GM21576 (cell line): ENCODE measurements around the gene SAT2.
A peak's percentile ranks its signal among the peaks of the same experiment; 100 is the strongest.
"Not testable (repeated sequence)": the region's sequence is repeated elsewhere in the genome, so short reads cannot be mapped to it uniquely, and the experiment has no call there.

Experiments
- ATAC-seq: cut with Tn5 transposase; IDR thresholded peaks from one replicate; pipeline ENCODE4 v1.9.1; 2021; ENCODE audit warnings: mild to moderate bottlenecking, moderate library complexity; ENCODE audit not compliant: unreplicated experiment

SAT2 gene

DNA sequence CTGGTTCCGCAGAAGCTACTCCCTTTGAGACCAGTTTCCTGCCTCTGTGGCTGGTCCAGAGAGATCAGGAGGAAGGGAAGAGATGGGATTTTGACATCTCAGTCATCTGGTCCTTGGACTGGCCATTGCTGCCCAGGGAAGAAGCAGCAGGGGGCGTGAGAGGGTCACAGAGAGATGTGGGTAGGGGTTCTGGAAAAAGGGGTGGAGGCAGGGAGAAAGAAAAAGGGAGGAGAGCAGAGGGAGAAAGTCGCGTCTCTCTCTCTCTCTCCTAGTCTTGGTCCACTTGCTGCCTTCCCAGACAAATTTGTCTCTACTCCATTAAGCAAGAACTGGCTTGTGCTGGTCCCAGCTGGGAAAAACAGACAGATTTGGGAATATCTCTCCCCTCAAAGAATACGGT, 6.8 kb upstream of the SAT2 start:
- ATAC-seq, result no peak

DNA sequence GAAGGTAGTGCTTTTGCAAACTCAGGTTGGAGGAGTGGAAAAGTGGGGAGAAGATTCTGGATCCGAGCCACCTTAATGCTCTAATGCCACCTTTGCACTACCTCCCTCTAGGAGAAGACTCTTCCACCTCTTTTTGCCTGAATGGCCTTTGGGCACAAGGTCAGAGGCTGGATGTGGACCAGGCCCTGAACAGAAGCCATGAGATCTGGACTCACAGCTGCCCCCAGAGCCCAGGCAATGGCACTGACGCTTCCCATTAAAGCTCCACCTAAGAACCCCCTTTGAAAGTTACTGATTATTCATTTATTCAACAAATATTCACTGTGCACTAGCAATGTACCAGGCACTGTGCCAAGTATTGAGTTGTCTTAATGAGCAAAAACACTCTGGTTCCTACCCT, 5.5 kb upstream of the SAT2 start:
- ATAC-seq, result no peak

DNA sequence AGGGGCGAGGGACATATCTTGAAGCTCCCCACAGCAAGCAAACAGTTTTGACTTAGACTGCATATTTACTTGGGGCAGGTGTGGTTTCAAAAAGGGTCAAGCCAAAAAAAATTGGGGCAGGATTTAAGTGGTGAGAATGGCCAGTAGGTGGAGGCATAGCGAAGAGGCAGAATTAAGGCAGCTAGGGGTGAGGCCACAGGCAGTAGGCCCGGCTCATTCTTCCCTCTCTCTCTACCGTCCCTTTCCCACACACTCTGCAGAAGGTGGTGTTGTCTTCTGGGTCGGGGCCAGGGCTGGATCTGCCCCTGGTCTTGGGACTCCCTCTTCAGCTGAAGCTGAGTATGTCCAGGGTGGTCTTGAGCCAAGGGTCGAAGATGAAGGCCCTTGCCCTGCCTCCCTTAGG, 4.9 kb upstream of the SAT2 start:
- ATAC-seq, result no peak

DNA sequence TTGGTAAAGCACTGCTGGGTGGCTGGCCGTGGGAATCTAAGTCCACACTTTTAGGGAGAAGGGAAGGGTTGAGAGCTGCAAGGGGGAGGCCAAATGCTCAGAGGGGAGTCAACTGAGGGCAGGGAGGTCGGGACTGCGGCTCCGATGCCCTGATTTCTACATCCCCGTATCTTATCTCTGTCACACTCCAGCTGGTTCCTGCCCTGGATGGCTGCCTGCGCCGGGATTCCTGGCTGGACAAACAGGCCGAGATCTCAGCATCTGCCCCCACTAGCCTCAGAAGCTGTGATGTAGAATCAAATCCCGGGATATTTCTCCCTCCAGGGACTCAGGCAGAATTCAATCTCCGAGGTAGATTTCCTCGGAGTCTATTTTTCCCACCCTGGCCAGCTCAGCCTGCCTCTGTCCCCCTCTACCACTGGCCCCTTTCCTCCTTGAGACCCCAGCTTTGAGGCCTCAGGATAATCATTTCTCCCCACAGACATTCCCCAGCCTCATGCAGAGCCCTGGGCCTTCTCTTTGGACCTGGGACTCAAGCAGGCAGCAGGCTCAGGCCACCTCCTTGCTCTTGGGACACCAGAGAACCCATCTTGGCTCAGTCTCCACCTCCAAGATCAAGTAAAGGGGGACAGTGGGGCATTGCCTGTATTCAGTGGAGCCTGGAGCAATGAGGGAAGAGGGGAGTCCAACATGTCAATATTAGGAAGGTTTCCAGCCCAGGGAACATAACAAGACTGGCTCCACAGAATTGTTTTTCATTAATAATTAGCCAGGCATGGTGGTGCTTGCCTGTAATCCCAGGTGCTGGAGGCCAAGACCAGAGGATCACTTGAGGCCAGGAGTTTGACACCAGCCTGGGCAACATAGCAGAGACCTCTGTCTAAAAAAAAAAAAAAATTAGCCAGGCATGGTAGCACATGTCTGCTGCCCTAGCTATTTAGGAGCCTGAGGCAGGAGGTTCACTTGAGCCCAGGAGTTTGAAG, 4.1 kb upstream of the SAT2 start:
- ATAC-seq, result no peak

DNA sequence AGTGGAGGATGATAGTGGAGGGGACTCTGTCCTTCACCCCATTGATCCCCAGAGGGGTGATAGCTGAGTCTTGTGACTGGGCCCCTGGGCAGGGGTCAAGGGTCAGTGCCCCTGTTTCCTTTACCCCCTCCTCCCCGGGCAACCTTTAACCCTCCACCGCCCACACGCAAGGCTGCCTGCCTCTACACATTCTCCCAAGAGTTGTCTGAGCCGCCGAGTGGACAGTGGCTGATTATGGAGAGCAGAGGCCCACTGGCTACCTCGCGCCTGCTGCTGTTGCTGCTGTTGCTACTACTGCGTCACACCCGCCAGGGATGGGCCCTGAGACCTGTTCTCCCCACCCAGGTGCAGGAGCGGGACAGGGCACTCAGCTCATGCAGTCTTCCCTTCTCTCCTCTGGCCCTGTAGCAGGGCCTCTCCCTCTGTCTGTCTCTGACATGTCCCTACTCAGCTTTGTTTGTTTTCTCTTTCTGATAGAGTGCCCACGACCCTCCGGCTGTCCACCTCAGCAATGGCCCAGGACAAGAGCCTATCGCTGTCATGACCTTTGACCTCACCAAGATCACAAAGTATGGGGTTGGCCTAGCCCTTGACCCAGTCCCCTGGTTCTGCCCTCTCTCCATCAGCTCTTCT, 2.4 kb upstream of the SAT2 start, which contains the start of gene SHBG:
Gene SHBG, plus strand, starts transcription at position 197 of the 633 bp plus-strand sequence. Its CDS starts 38 bp downstream, at position 235.
- no peak for ATAC-seq

- ATAC-seq, result no peak
Observed at GRCh38 chr17:7626956-7627249, 718 bp downstream of the SAT2 start.

DNA sequence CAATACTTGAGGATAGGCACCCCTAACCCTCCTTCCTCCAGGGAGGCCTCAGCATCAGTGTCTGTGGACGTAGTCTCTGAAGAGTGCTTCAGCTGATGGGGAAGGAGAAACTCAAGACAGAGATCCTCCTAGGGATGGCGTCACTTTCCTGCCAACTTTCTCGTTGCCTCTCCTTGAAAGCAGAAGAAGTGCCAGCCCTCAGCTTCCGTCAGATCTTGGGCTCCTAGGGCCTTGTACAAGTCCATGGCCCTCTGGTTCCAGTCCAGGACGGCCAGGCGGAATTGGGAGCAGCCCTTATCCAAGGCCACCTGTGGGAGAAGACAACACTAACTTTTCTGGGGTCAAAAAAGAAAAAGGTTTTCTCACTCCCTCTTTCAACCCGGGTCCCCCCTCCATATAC, 1.3 kb downstream of the SAT2 start:
- ATAC-seq, result no peak

GRCh38 chr17:7625749-7626148, 1.9 kb downstream of the SAT2 start:
- not testable (repeated sequence) for ATAC-seq

DNA sequence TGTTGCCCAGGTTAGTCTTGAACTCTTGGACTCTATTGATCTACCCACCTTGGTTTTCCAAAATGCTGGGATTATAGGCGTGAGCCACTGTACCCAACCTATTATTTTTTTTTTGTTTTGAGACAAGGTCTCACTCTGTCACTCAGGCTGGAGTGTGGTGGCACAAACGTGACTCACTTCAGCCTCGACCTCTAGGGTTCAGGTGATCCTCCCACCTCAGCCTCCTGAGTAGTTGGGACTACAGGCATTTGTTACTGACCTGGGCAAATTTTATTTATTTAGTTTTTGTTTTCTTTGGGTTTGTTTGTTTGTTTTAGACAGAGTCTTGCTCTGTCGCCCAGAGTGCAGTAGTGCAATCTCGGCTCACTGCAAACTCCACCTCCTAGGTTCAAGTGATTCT, 4.0 kb downstream of the SAT2 start:
- ATAC-seq, result no peak

- ATAC-seq, result no peak
Observed at GRCh38 chr17:7620835-7621234, 6.8 kb downstream of the SAT2 start.

DNA sequence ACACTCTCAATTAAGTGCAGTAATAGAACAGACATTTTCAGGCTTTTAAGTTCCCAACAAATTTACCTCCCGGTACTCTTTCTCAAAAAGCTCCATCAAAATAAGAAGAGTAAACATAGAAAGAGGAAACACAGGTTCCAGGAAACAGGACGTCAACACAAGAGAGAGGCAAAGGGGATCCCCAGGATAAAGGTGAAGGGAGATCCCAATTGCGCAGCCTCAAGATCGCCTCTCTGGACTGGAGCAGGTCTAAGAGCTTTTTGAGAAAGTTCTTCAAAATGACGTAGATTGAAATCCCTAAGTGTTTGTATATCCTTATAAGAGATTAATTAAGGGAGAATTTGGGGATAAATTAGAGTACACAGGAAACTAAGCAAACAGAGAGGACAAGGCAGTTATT, 9.0 kb downstream of the SAT2 start:
- ATAC-seq, result no peak

- no peak for ATAC-seq
Observed at GRCh38 chr17:7615265-7615747, 12.3 kb downstream of the SAT2 start.

GRCh38 chr17:7614425-7615264, 13.0 kb downstream of the SAT2 start, which contains the start of gene FXR2:
FXR2 (minus strand) TSS chr17:7614897; CDS start chr17:7614532, 365 bp downstream.
- ATAC-seq, result peak; percentile 80

- peak; percentile 1 for ATAC-seq
Observed at GRCh38 chr17:7613769-7614424, 13.7 kb downstream of the SAT2 start.

DNA sequence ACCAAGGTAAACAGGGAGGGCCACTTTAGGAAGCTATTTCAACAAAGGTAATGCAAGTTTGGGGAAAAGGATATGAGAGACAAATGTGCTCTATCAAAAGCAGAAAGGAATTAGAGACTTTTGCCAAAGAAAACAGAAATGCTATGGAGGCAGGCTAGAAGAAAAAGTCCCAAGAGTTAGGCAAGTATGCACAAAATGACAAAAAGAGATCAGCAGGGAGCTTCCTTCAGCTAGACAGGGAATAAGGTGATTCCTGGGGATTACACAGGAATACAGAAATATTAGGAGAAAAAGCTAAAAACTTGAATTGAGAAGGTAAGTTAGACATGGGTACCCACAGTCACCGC, 15.4 kb downstream of the SAT2 start:
- no peak for ATAC-seq

DNA sequence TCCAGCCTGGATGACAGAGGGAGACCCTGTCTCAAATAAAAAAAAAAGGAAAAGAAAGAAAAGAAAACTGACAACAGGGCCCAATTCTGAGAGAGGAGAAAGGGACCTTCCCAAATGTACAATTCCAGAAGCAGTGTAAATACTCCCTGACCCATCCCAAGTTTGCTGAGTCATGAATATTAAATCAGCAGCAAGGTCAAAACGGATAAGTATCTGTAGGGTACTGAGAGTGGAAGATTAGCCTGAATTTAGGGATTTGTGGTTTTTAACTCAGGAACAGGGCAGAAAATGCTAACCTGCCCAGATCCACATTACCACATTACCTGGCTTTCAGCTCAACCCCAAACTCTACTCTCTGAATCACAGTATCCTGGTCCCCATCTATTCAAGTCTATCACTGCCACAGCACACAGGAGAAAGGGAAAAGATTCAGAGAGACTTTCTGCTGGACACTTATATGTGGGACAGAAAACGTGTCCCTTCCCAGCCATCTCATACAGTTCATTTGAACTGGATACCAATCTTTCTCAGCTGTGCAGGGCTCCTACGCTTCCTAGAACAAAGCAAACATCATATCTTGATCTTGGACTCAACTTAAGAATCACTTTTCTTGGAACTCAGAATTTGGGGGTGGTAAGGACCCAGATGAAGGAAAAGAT, 15.9 kb downstream of the SAT2 start:
- ATAC-seq, result no peak

GRCh38 chr17:7610641-7611040, 17.0 kb downstream of the SAT2 start:
- no peak for ATAC-seq

DNA sequence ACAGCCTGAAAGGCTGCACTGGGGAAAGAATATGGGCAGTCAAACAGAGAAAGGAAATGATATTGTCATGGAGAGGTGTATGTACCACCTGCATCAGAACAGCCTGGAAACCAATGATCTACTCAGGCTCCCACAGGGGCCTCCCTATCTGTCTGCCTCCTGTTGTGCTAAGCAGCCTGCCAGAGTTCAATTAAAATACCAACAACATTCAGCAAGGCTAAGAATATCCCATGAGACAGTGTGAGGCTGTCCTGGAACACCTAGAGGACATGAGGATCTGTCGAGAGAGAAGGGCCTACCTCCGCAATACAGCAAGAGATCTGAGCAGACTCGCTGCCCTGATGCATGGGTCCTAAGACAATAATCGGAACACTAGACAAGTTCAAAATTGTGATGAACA, 21.3 kb downstream of the SAT2 start:
- no peak for ATAC-seq

- ATAC-seq, result not testable (repeated sequence)
Observed at GRCh38 chr17:7597561-7597960, 30.1 kb downstream of the SAT2 start.

DNA sequence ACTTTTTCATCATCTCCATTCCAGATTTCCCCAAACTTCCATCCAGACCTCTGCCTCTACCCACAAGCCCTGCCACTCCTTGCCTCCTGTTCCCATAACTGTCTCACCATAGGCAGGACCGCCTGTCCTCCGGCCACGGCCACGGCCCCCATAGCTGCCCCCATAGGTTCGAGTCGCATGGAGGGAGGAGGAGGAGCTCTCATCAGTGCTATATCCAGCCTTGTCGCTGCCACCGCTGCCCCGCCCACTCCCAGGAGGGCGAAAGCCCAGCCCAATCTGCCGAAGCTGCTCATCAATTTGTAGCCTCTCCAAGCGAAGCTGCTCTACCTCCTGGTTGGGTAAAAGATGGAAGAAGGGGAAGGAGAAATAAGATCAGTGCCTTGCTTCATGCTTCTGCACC, 34.3 kb downstream of the SAT2 start:
- no peak for ATAC-seq
